H1 (cell line): ENCODE results near the gene TRIM47. TPM values are rescaled to one million over a fixed set of nuclear protein-coding genes. Genes with fewer than 3 reads are reported as not detected.

ENCODE experiments used
- CTCF ChIA-PET: fragments of 300-600 bp; sonication (Branson Sonifier 250); formaldehyde crosslinking; loops from one replicate; lab custom pipeline; 2021; ENCODE audit not compliant: partially characterized antibody; lab: Charles Lee
- POLR2A ChIA-PET: fragments of 300-600 bp; sonication (Branson Sonifier 250); formaldehyde crosslinking; loops from one replicate; lab custom pipeline; 2021; ENCODE audit warnings: inconsistent platforms; ENCODE audit not compliant: partially characterized antibody; lab: Charles Lee
- DNase-seq, 2 experiments: peaks; one replicate each; pipeline versions ENCODE4 v3.0.0 to v3.0.0-alpha.2; 2010 to 2022; ENCODE audit warnings: low spot score in 2 of 2, low read depth in 1 of 2, mixed read lengths in 1 of 2
- FAIRE-seq: peaks from 2 replicates; lab custom pipeline; 2011; peaks lifted over from hg19 to GRCh38; lab: Jason Lieb, UNC
- H2AFZ ChIP-seq: 2 replicates; pipeline ENCODE4 v1.8.1; 2012; ENCODE audit warnings: low read length, inconsistent platforms
- H2AK5ac ChIP-seq: 2 replicates; pipeline ENCODE4 v1.6.1; 2013; ENCODE audit warnings: low read depth, low read length
- H2BK120ac ChIP-seq: replicated peaks from 2 replicates; pipeline ENCODE3; 2013; ENCODE audit warnings: low read depth, low read length, inconsistent platforms
- H2BK12ac ChIP-seq: 2 replicates; pipeline ENCODE4 v1.6.1; 2013; ENCODE audit warnings: low read depth, low read length
- H2BK15ac ChIP-seq: 2 replicates; pipeline ENCODE4 v1.6.1; 2013; ENCODE audit warnings: low read length
- H2BK20ac ChIP-seq: 2 replicates; pipeline ENCODE4 v1.6.1; 2013; ENCODE audit warnings: low read length
- H2BK5ac ChIP-seq: 2 replicates; pipeline ENCODE4 v1.6.1; 2013; ENCODE audit warnings: low read depth, low read length
- H3K14ac ChIP-seq: 2 replicates; pipeline ENCODE4 v1.6.1; 2013; ENCODE audit warnings: inconsistent platforms; ENCODE audit not compliant: insufficient read length
- H3K18ac ChIP-seq: 2 replicates; pipeline ENCODE4 v1.6.1; 2013; ENCODE audit warnings: low read length; ENCODE audit errors: extremely low read depth
- H3K23ac ChIP-seq: 2 replicates; pipeline ENCODE4 v1.6.1; 2013; ENCODE audit warnings: inconsistent platforms; ENCODE audit not compliant: insufficient read length
- H3K23me2 ChIP-seq: 2 replicates; pipeline ENCODE4 v1.6.1; 2013; ENCODE audit warnings: low read depth, low read length
- H3K27ac ChIP-seq: 2 replicates; pipeline ENCODE4 v1.6.1; 2011; ENCODE audit warnings: low read depth, low read length, inconsistent platforms
- H3K27me3 ChIP-seq, 4 experiments: replicated peaks in 1 of 4; 1 replicate in 1 of 4; 2 replicates in 3 of 4; pipeline versions ENCODE4 v1.6.1 to v1.8.1; 2011 to 2013; ENCODE audit warnings: low read length in 3 of 4, mild to moderate bottlenecking in 3 of 4, inconsistent platforms in 2 of 4, mixed read lengths in 2 of 4, moderate library complexity in 1 of 4; ENCODE audit not compliant: control insufficient read depth in 3 of 4, insufficient read depth in 3 of 4; ENCODE audit errors: extremely low read depth in 1 of 4
- H3K36me3 ChIP-seq, 4 experiments: 2 replicates each; pipeline versions ENCODE4 v1.6.1 to v1.8.1; 2011 to 2013; ENCODE audit warnings: mild to moderate bottlenecking in 4 of 4, low read length in 3 of 4, moderate library complexity in 2 of 4, control low read depth in 1 of 4, inconsistent platforms in 1 of 4; ENCODE audit not compliant: insufficient read depth in 4 of 4, control insufficient read depth in 2 of 4
- H3K4ac ChIP-seq: replicated peaks from 2 replicates; pipeline ENCODE3; 2013; ENCODE audit warnings: low read length, low read depth, mixed read lengths, inconsistent platforms; ENCODE audit not compliant: insufficient read length
- H3K4me1 ChIP-seq, 4 experiments: replicated peaks in 1 of 4; 1 replicate in 1 of 4; 2 replicates in 3 of 4; pipeline versions ENCODE4 v1.6.1 to v1.8.1; 2011 to 2013; ENCODE audit warnings: low read length in 3 of 4, inconsistent platforms in 2 of 4, mixed read lengths in 1 of 4; ENCODE audit not compliant: insufficient read depth in 4 of 4, control insufficient read depth in 3 of 4
- H3K4me2 ChIP-seq, 2 experiments: 2 replicates each; pipeline versions ENCODE4 v1.6.1 to v1.8.1; 2011 to 2013; ENCODE audit warnings: low read depth in 2 of 2, low read length in 2 of 2, control low read depth in 1 of 2, inconsistent platforms in 1 of 2, mild to moderate bottlenecking in 1 of 2; ENCODE audit not compliant: insufficient read depth in 1 of 2
- H3K4me3 ChIP-seq, 4 experiments: fragments of 200-600, 300-600 bp in 1 of 4; sonication (generic), shearing (Covaris generic), sonication (Bioruptor Twin) in 1 of 4; 2 replicates each; pipeline versions ENCODE4 v1.5.1 to v1.8.1; 2011 to 2016; ENCODE audit warnings: low read length in 4 of 4, low read depth in 3 of 4, control low read depth in 2 of 4, inconsistent platforms in 2 of 4, mild to moderate bottlenecking in 2 of 4, mixed read lengths in 1 of 4, moderate library complexity in 1 of 4; ENCODE audit not compliant: insufficient read depth in 2 of 4; ENCODE audit errors: extremely low read depth in 1 of 4
- H3K56ac ChIP-seq: replicated peaks from 2 replicates; pipeline ENCODE3; 2013; ENCODE audit warnings: low read depth, mild to moderate bottlenecking, mixed read lengths, low read length, inconsistent platforms; ENCODE audit not compliant: insufficient read length
- H3K79me1 ChIP-seq: 2 replicates; pipeline ENCODE4 v1.6.1; 2013; ENCODE audit warnings: low read depth, low read length, control low read depth
- H3K79me2 ChIP-seq, 2 experiments: 2 replicates each; pipeline versions ENCODE4 v1.6.1 to v1.8.1; 2012 to 2013; ENCODE audit warnings: low read length in 2 of 2, mild to moderate bottlenecking in 2 of 2, inconsistent platforms in 1 of 2; ENCODE audit not compliant: insufficient read depth in 2 of 2, control insufficient read depth in 1 of 2
- H3K9ac ChIP-seq, 4 experiments: replicated peaks in 1 of 4; 1 replicate in 1 of 4; 2 replicates in 3 of 4; pipeline versions ENCODE4 v1.6.1 to v1.8.1; 2011 to 2013; ENCODE audit warnings: low read depth in 3 of 4, low read length in 3 of 4, control low read depth in 2 of 4, mild to moderate bottlenecking in 2 of 4, moderate library complexity in 2 of 4, inconsistent platforms in 1 of 4; ENCODE audit errors: extremely low read depth in 1 of 4
- H3K9me3 ChIP-seq, 2 experiments: 2 replicates each; pipeline versions ENCODE4 v1.6.1 to v1.8.1; 2012 to 2013; ENCODE audit warnings: mild to moderate bottlenecking in 2 of 2, moderate library complexity in 2 of 2, control low read depth in 1 of 2, inconsistent platforms in 1 of 2, low read depth in 1 of 2, low read length in 1 of 2, mixed read lengths in 1 of 2; ENCODE audit not compliant: insufficient read depth in 2 of 2
- H4K20me1 ChIP-seq, 2 experiments: replicated peaks in 1 of 2; 2 replicates each; pipeline versions ENCODE3 to v1.8.1; 2011 to 2013; ENCODE audit warnings: inconsistent platforms in 2 of 2, low read length in 2 of 2, mild to moderate bottlenecking in 1 of 2; ENCODE audit not compliant: insufficient read depth in 2 of 2, control insufficient read depth in 1 of 2
- H4K5ac ChIP-seq: 2 replicates; pipeline ENCODE4 v1.6.1; 2013; ENCODE audit warnings: low read length, low read depth, mixed read lengths, inconsistent platforms; ENCODE audit not compliant: insufficient read length
- H4K8ac ChIP-seq: 2 replicates; pipeline ENCODE4 v1.8.0; 2013; ENCODE audit warnings: mild to moderate bottlenecking, moderate library complexity, low read length, inconsistent platforms; ENCODE audit not compliant: insufficient read depth; ENCODE audit errors: extremely low read depth
- H4K91ac ChIP-seq: replicated peaks from 2 replicates; pipeline ENCODE3; 2013; ENCODE audit warnings: low read length, mixed read lengths, inconsistent platforms; ENCODE audit not compliant: insufficient read length
- GABPA ChIP-seq: IDR thresholded peaks from 2 replicates; pipeline ENCODE4 v1.6.1; 2011; ENCODE audit warnings: mild to moderate bottlenecking, low read length, moderate library complexity, borderline replicate concordance; ENCODE audit not compliant: insufficient read depth
- KDM1A ChIP-seq: fragments of 200-600, 300-600 bp; sonication (generic); IDR thresholded peaks from 2 replicates; pipeline ENCODE4 v1.7.1; 2016; ENCODE audit warnings: mild to moderate bottlenecking, low read length, borderline replicate concordance
- SIN3A ChIP-seq, 2 experiments: IDR thresholded peaks in 1 of 2; conservative IDR thresholded peaks in 1 of 2; 2 replicates each; pipeline ENCODE4 v1.6.1; 2011 to 2012; ENCODE audit warnings: low read length in 2 of 2, improper control_type of control experiment in 1 of 2, low read depth in 1 of 2, mild to moderate bottlenecking in 1 of 2
- SIX5 ChIP-seq: IDR thresholded peaks from 2 replicates; pipeline ENCODE4 v1.6.1; 2011; ENCODE audit warnings: mild to moderate bottlenecking, low read depth, low read length
- TEAD4 ChIP-seq: IDR thresholded peaks from 2 replicates; pipeline ENCODE4 v1.6.1; 2012; ENCODE audit warnings: low read depth, low read length, inconsistent platforms, mixed read lengths
- ZNF274 ChIP-seq: IDR thresholded peaks from 2 replicates; pipeline ENCODE4 v1.7.0; 2012; ENCODE audit warnings: low read length, borderline replicate concordance; ENCODE audit errors: extremely low read depth
- WGBS, 2 experiments: shearing (Covaris generic) in 1 of 2; methylation state at CpG; one replicate each; pipeline versions ENCODE4 v1.1.6 to v1.1.7; 2013 to 2015; ENCODE audit warnings: low lambda C conversion rate in 2 of 2, mixed read lengths in 2 of 2, inconsistent platforms in 1 of 2, low coverage in 1 of 2, missing lambda C conversion rate in 1 of 2; ENCODE audit not compliant: insufficient replicate concordance in 2 of 2, insufficient coverage in 1 of 2, insufficient read length in 1 of 2; ENCODE audit errors: extremely low coverage in 1 of 2, missing lambda C conversion rate in 1 of 2; 5-methylcytosine and 5-hydroxymethylcytosine counted together
- polyA plus RNA-seq, 7 experiments: library from polyadenylated mRNA; depleted of rRNA in 3 of 7; stranded (reverse) in 5 of 7; unstranded in 2 of 7; fragments of >200 nt in 5 of 7; fragments of 200-250 nt in 2 of 7; gene quantifications; 1 replicate in 5 of 7; 2 replicates in 1 of 7; 4 replicates in 1 of 7; pipeline versions ENCODE4 v1.2.1 to v1.2.3, GENCODE V29; 2011 to 2013; ENCODE audit warnings: missing spikeins in 2 of 7, mixed read lengths in 2 of 7
- total RNA-seq: library from RNA; stranded (reverse); fragmentation: NEBNext Ultra II Directional; extraction: Animal tissue kit (Norgen Biotek cat#: 25700); gene quantifications from 2 replicates; pipeline ENCODE4 v1.2.1, GENCODE V29; 2021
- TF ChIP-seq, protein P1 (sequence below): IDR thresholded peaks from 2 replicates; pipeline ENCODE4 v1.6.1; 2011; ENCODE audit warnings: low read depth, mild to moderate bottlenecking, low read length; ENCODE audit not compliant: insufficient read depth
- TF ChIP-seq, protein P2 (sequence below): IDR thresholded peaks from 2 replicates; pipeline ENCODE4 v1.6.1; 2012; ENCODE audit warnings: inconsistent platforms
- TF ChIP-seq, protein P3 (sequence below), 3 experiments: IDR thresholded peaks; 1 replicate in 2 of 3; 2 replicates in 1 of 3; pipeline versions ENCODE4 v1.5.1 to v1.6.1; 2011; ENCODE audit warnings: low read length in 3 of 3, mild to moderate bottlenecking in 3 of 3, inconsistent platforms in 2 of 3, low read depth in 1 of 3, moderate library complexity in 1 of 3; ENCODE audit not compliant: insufficient read depth in 1 of 3; ENCODE audit errors: control extremely low read depth in 1 of 3

Gene TRIM47
- total and polyA plus RNA-seq, 2 of the 8 experiments (the other 6 are each of a cell fraction or from before 2014, with no cell fraction given), result 6.3 to 6.4 TPM

DNA sequence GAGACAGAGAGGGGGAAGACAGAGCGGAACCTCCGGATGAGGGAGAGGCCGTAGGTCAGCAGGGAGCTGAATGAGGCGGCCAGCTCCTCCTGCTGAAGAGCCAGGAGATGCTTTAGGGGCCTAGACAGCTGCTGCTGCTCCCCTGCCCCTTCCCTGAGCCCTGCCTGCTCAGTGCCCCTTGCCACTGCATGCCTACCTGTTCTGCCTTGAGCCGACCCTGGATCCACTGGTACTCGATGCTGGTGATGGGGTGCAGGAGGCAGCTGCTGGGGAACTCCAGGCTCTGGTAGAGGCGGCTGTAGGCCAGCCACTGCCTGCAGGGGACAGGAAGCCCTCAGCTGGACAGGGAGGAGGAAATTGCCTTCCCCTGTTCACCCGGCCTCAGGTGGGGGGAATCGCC lies 41.8 kb downstream of the TRIM47 start:
- no peak overlapping the region for H2BK20ac ChIP-seq
- no peak overlapping the region; the same call in 1 of the 2 replicates for H4K8ac ChIP-seq
- no peak overlapping the region; the same call in 1 of the 2 replicates for H3K18ac ChIP-seq
- H3K4ac ChIP-seq, result no peak overlapping the region
- no peaks in the 10 kb centered on the region for H3K79me1 ChIP-seq
- no peak overlapping the region for H4K5ac ChIP-seq
- no peak overlapping the region for H2BK12ac ChIP-seq
- no peaks in the 10 kb centered on the region for H4K20me1 ChIP-seq
- H3K4me1 ChIP-seq, result peaks cover 0 to 17% (median 10%) of the 10 kb centered on the region in 4 experiments; a peak in 6 of 7 replicates
- H3K27ac ChIP-seq, result no peak overlapping the region
- no peak overlapping the region for H3K23ac ChIP-seq
- CTCF ChIA-PET, result interaction anchor here (0.6 to 21.9 kb wide), 8 partner anchors 11 to 712 kb away, joined by 3 to 563 read pairs (median 4); partner anchors contain the start of genes UNC13D and WBP2
- H4K91ac ChIP-seq, result no peak overlapping the region
- H3K36me3 ChIP-seq, result no peaks in the 10 kb centered on the region
- H3K27me3 ChIP-seq, result no peaks in the 10 kb centered on the region
- H2BK5ac ChIP-seq, result 0 out of 2 replicates have a peak overlapping the region, but pooled peaks have one; percentile 35
- H3K9ac ChIP-seq, result no peak overlapping the region
- H2BK120ac ChIP-seq, result no peak overlapping the region
- POLR2A ChIA-PET, result interaction anchor here (0.6 to 7.4 kb wide), 6 partner anchors 8 to 162 kb away, joined by 3 to 36 read pairs (median 4); partner anchors contain the start of gene UNC13D
- H3K23me2 ChIP-seq, result no peaks in the 10 kb centered on the region; the same call in 1 of the 2 replicates
- no peak for FAIRE-seq
- no peak overlapping the region for H2AK5ac ChIP-seq
- no peaks in the 10 kb centered on the region for H3K9me3 ChIP-seq
- H3K14ac ChIP-seq, result no peak overlapping the region
- no peak overlapping the region for H3K56ac ChIP-seq
- H3K79me2 ChIP-seq, result no peaks in the 10 kb centered on the region
- DNase-seq, result no peak
- no peak overlapping the region for H3K4me3 ChIP-seq
- 0 out of 2 replicates have a peak overlapping the region, but pooled peaks have one; percentile 29 for H2BK15ac ChIP-seq
- no peak overlapping the region for H3K4me2 ChIP-seq
- 85% methylated on average over 9 of the region's 9 CpGs; no CpG with 5 or more reads in 1 of the 2 experiments for WGBS, 2 experiments
- no peak overlapping the region for H2AFZ ChIP-seq
- TF ChIP-seq, protein P1, sequence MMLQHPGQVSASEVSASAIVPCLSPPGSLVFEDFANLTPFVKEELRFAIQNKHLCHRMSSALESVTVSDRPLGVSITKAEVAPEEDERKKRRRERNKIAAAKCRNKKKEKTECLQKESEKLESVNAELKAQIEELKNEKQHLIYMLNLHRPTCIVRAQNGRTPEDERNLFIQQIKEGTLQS, result no peak
- TF ChIP-seq TEAD4, result no peak
- no peak for TF ChIP-seq KDM1A
- TF ChIP-seq ZNF274, result no peak
- TF ChIP-seq, protein P2, sequence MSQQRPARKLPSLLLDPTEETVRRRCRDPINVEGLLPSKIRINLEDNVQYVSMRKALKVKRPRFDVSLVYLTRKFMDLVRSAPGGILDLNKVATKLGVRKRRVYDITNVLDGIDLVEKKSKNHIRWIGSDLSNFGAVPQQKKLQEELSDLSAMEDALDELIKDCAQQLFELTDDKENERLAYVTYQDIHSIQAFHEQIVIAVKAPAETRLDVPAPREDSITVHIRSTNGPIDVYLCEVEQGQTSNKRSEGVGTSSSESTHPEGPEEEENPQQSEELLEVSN, result no peak
- TF ChIP-seq SIX5, result no peak
- TF ChIP-seq, protein P3, sequence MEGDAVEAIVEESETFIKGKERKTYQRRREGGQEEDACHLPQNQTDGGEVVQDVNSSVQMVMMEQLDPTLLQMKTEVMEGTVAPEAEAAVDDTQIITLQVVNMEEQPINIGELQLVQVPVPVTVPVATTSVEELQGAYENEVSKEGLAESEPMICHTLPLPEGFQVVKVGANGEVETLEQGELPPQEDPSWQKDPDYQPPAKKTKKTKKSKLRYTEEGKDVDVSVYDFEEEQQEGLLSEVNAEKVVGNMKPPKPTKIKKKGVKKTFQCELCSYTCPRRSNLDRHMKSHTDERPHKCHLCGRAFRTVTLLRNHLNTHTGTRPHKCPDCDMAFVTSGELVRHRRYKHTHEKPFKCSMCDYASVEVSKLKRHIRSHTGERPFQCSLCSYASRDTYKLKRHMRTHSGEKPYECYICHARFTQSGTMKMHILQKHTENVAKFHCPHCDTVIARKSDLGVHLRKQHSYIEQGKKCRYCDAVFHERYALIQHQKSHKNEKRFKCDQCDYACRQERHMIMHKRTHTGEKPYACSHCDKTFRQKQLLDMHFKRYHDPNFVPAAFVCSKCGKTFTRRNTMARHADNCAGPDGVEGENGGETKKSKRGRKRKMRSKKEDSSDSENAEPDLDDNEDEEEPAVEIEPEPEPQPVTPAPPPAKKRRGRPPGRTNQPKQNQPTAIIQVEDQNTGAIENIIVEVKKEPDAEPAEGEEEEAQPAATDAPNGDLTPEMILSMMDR (IDR thresholded peaks at IDR 0.05; ENCODE audit: control extremely low read depth in 1 of 3, insufficient read depth in 1 of 3, low read depth in 1 of 3, low read length in 3 of 3), result no peak
- no peak for TF ChIP-seq SIN3A (conservative IDR thresholded peaks at IDR 0.05 in 1 of 2, IDR thresholded peaks at IDR 0.05 in 1 of 2; ENCODE audit: low read depth in 1 of 2, low read length in 2 of 2)
- no peak for TF ChIP-seq GABPA
